Activated CD4-positive, alpha-beta memory T cell treated with anti-CD3 and anti-CD28 coated beads, Interleukin-2, amount 10 ng/mL, durations not matched to agents 7 days and 5 days (primary cell): ENCODE data around the gene CUL2. TPM values are rescaled to one million over a fixed set of nuclear protein-coding genes. Genes with fewer than 3 reads are reported as not detected.
"Not testable (repeated sequence)": the region's sequence is repeated elsewhere in the genome, so short reads cannot be mapped to it uniquely, and the experiment has no call there.

ENCODE experiments used
- CTCF ChIA-PET: fragments of 350-600 bp; sonication (Branson Sonifier 250); formaldehyde crosslinking; loops from one replicate; lab custom pipeline; 2021; ENCODE audit warnings: antibody characterized with exemption, inconsistent platforms; lab: Charles Lee
- POLR2A ChIA-PET: fragments of 350-600 bp; sonication (Branson Sonifier 250); formaldehyde crosslinking; loops from one replicate; lab custom pipeline; 2021; ENCODE audit warnings: antibody characterized with exemption; lab: Charles Lee
- DNase-seq: peaks from one replicate; pipeline ENCODE4 v3.0.0-alpha.2; 2020
- H3K27ac Mint-ChIP-seq: one replicate; pipeline ENCODE4 v1.8.0; 2021; ENCODE audit warnings: mild to moderate bottlenecking, mixed read lengths
- H3K27me3 Mint-ChIP-seq: one replicate; pipeline ENCODE4 v1.8.0; 2021; ENCODE audit warnings: mixed read lengths
- H3K36me3 Mint-ChIP-seq: one replicate; pipeline ENCODE4 v1.8.0; 2021; ENCODE audit warnings: low read depth, mixed read lengths
- H3K4me1 Mint-ChIP-seq: one replicate; pipeline ENCODE4 v1.8.0; 2021; ENCODE audit warnings: mixed read lengths
- H3K4me3 Mint-ChIP-seq: one replicate; pipeline ENCODE4 v1.8.0; 2021; ENCODE audit warnings: mild to moderate bottlenecking, mixed read lengths
- H3K9me3 Mint-ChIP-seq: one replicate; pipeline ENCODE4 v1.8.0; 2021; ENCODE audit warnings: mixed read lengths
- total RNA-seq, 2 experiments: library from RNA; stranded (reverse); gene quantifications; one replicate each; pipeline ENCODE4 v1.2.3, GENCODE V29; 2021

CUL2 gene
- total RNA-seq, 2 experiments from 2014 or later, result 30.6 to 34.3 TPM

GRCh38 chr10:34993782-34994181 is 96.4 kb downstream of the CUL2 start:
- H3K27ac Mint-ChIP-seq, result no peak overlapping the region
- CTCF ChIA-PET, result interaction anchor here (0.6 to 3.8 kb wide), 17 partner anchors 9 to 569 kb away, joined by 3 to 39 read pairs (median 6); partner anchors contain the start of gene CUL2

GRCh38 chr10:34991117-34991516 is 99.0 kb downstream of the CUL2 start:
- H3K4me1 Mint-ChIP-seq, result peaks cover 10% of the 10 kb centered on the region
- H3K36me3 Mint-ChIP-seq, DNase-seq, H3K9me3 Mint-ChIP-seq, H3K27ac Mint-ChIP-seq, POLR2A ChIA-PET, H3K4me3 Mint-ChIP-seq, CTCF ChIA-PET, H3K27me3 Mint-ChIP-seq: not testable (repeated sequence)

More at GRCh38 chr10:34993782-34994181, 96.4 kb downstream of the CUL2 start:
- H3K27me3 Mint-ChIP-seq, result no peaks in the 10 kb centered on the region
- H3K4me3 Mint-ChIP-seq, result no peak overlapping the region
- DNase-seq, result no peak
- no peaks in the 10 kb centered on the region for H3K36me3 Mint-ChIP-seq
- POLR2A ChIA-PET, result interaction anchor here (0.9 kb wide), 1 partner anchor 11 kb away, joined by 3 read pairs; no protein-coding TSS in a partner anchor
- H3K4me1 Mint-ChIP-seq, result peaks cover 10% of the 10 kb centered on the region
- no peaks in the 10 kb centered on the region for H3K9me3 Mint-ChIP-seq

- H3K4me3 Mint-ChIP-seq, result no peak overlapping the region
- H3K36me3 Mint-ChIP-seq, result peaks cover 5% of the 10 kb centered on the region
- no peak overlapping the region for H3K27ac Mint-ChIP-seq
- ChIA-PET POLR2A (no interaction called here), CTCF (no interaction called here)
- no peaks in the 10 kb centered on the region for H3K4me1 Mint-ChIP-seq
- no peak for DNase-seq
- no peaks in the 10 kb centered on the region for H3K27me3 Mint-ChIP-seq
- peaks cover 11% of the 10 kb centered on the region for H3K9me3 Mint-ChIP-seq
Observed at GRCh38 chr10:34988397-34989067, 101.6 kb downstream of the CUL2 start.

GRCh38 chr10:34985823-34986222 is 104.3 kb downstream of the CUL2 start:
- H3K27me3 Mint-ChIP-seq, result no peaks in the 10 kb centered on the region
- no peak overlapping the region for H3K4me3 Mint-ChIP-seq
- no peak for DNase-seq
- POLR2A ChIA-PET, result no interaction called here
- no peak overlapping the region for H3K27ac Mint-ChIP-seq
- CTCF ChIA-PET, result interaction anchor here (2.7 kb wide), 1 partner anchor 9 kb away, joined by 14 read pairs; no protein-coding TSS in a partner anchor
- H3K36me3 Mint-ChIP-seq, result peaks cover 5% of the 10 kb centered on the region
- H3K9me3 Mint-ChIP-seq, result peaks cover 11% of the 10 kb centered on the region
- H3K4me1 Mint-ChIP-seq, result no peaks in the 10 kb centered on the region

- Mint-ChIP-seq H3K36me3 (peaks cover 5% of the 10 kb centered on the region), H3K27ac (no peak overlapping the region), H3K9me3 (peaks cover 11% of the 10 kb centered on the region), H3K4me1 (no peaks in the 10 kb centered on the region), H3K27me3 (no peaks in the 10 kb centered on the region), H3K4me3 (no peak overlapping the region)
- ChIA-PET CTCF (interaction anchor here (2.7 kb wide), 1 partner anchor 9 kb away, joined by 14 read pairs; no protein-coding TSS in a partner anchor), POLR2A (no interaction called here)
- no peak for DNase-seq
Observed at GRCh38 chr10:34985146-34985545, 105.0 kb downstream of the CUL2 start.

GRCh38 chr10:34981844-34982243 is 108.3 kb downstream of the CUL2 start:
- Mint-ChIP-seq H3K27me3 (no peaks in the 10 kb centered on the region), H3K9me3 (peaks cover 15% of the 10 kb centered on the region), H3K27ac (no peak overlapping the region), H3K4me3 (no peak overlapping the region), H3K4me1 (no peaks in the 10 kb centered on the region), H3K36me3 (peaks cover 5% of the 10 kb centered on the region)
- DNase-seq, result no peak
- CTCF ChIA-PET, result no interaction called here
- POLR2A ChIA-PET, result no interaction called here

GRCh38 chr10:34979938-34980337 is 110.2 kb downstream of the CUL2 start:
- DNase-seq, result no peak
- CTCF ChIA-PET, result no interaction called here

GRCh38 chr10:34978080-34978479 is 112.1 kb downstream of the CUL2 start:
- ChIA-PET POLR2A (no interaction called here), CTCF (no interaction called here)
- peaks cover 1% of the 10 kb centered on the region for H3K27me3 Mint-ChIP-seq
- no peak overlapping the region for H3K4me3 Mint-ChIP-seq
- H3K9me3 Mint-ChIP-seq, result peaks cover 7% of the 10 kb centered on the region
- no peak overlapping the region for H3K27ac Mint-ChIP-seq
- no peaks in the 10 kb centered on the region for H3K36me3 Mint-ChIP-seq
- peaks cover 8% of the 10 kb centered on the region for H3K4me1 Mint-ChIP-seq
- DNase-seq, result no peak

More at GRCh38 chr10:34979938-34980337, 110.2 kb downstream of the CUL2 start:
- no peaks in the 10 kb centered on the region for H3K36me3 Mint-ChIP-seq
- POLR2A ChIA-PET, result no interaction called here
- no peaks in the 10 kb centered on the region for H3K27me3 Mint-ChIP-seq
- H3K4me1 Mint-ChIP-seq, result peaks cover 7% of the 10 kb centered on the region
- no peak overlapping the region for H3K4me3 Mint-ChIP-seq
- peaks cover 9% of the 10 kb centered on the region for H3K9me3 Mint-ChIP-seq
- H3K27ac Mint-ChIP-seq, result no peak overlapping the region

GRCh38 chr10:34976380-34976910 is 113.7 kb downstream of the CUL2 start:
- CTCF ChIA-PET, H3K4me3 Mint-ChIP-seq, H3K36me3 Mint-ChIP-seq, H3K4me1 Mint-ChIP-seq, DNase-seq, H3K9me3 Mint-ChIP-seq, H3K27ac Mint-ChIP-seq, H3K27me3 Mint-ChIP-seq, POLR2A ChIA-PET: not testable (repeated sequence)

- DNase-seq, POLR2A ChIA-PET, H3K4me1 Mint-ChIP-seq, H3K9me3 Mint-ChIP-seq, CTCF ChIA-PET, H3K4me3 Mint-ChIP-seq, H3K36me3 Mint-ChIP-seq, H3K27me3 Mint-ChIP-seq, H3K27ac Mint-ChIP-seq: not testable (repeated sequence)
Observed at GRCh38 chr10:34974364-34975065, 115.6 kb downstream of the CUL2 start.

GRCh38 chr10:34973757-34974156 is 116.4 kb downstream of the CUL2 start:
- POLR2A ChIA-PET, H3K9me3 Mint-ChIP-seq, DNase-seq, H3K27me3 Mint-ChIP-seq, H3K36me3 Mint-ChIP-seq, H3K4me3 Mint-ChIP-seq, H3K27ac Mint-ChIP-seq, CTCF ChIA-PET, H3K4me1 Mint-ChIP-seq: not testable (repeated sequence)

- H3K27me3 Mint-ChIP-seq, H3K4me1 Mint-ChIP-seq, DNase-seq, POLR2A ChIA-PET, H3K27ac Mint-ChIP-seq, H3K36me3 Mint-ChIP-seq, H3K4me3 Mint-ChIP-seq, H3K9me3 Mint-ChIP-seq: not testable (repeated sequence)
- CTCF ChIA-PET, result interaction anchor here (1.1 kb wide), 1 partner anchor 22 kb away, joined by 3 read pairs; no protein-coding TSS in a partner anchor
Observed at GRCh38 chr10:34973121-34973520, 117.0 kb downstream of the CUL2 start.

- H3K27ac Mint-ChIP-seq, H3K36me3 Mint-ChIP-seq, H3K9me3 Mint-ChIP-seq, H3K4me1 Mint-ChIP-seq, H3K4me3 Mint-ChIP-seq, DNase-seq, H3K27me3 Mint-ChIP-seq, POLR2A ChIA-PET: not testable (repeated sequence)
- CTCF ChIA-PET, result interaction anchor here (1.1 kb wide), 1 partner anchor 22 kb away, joined by 3 read pairs; no protein-coding TSS in a partner anchor
Observed at GRCh38 chr10:34972591-34972990, 117.5 kb downstream of the CUL2 start.
